Stimulated activated CD4-positive, alpha-beta T cell treated with anti-CD3 and anti-CD28 coated beads, TNF-alpha, amount 100 ng/mL, for 48 hours (primary cell): ENCODE data around the gene CASP10.
A peak's percentile ranks its signal among the peaks of the same experiment; 100 is the strongest.

Source experiments
- DNase-seq, 3 donors: peaks; one replicate each; pipeline ENCODE4 v3.0.0-alpha.2; 2020; ENCODE audit warnings: low read depth in 3 of 3

Gene CASP10

GRCh38 chr2:201197781-201198180 lies 14.8 kb downstream of the CASP10 start:
- DNase-seq, result no peak

DNA sequence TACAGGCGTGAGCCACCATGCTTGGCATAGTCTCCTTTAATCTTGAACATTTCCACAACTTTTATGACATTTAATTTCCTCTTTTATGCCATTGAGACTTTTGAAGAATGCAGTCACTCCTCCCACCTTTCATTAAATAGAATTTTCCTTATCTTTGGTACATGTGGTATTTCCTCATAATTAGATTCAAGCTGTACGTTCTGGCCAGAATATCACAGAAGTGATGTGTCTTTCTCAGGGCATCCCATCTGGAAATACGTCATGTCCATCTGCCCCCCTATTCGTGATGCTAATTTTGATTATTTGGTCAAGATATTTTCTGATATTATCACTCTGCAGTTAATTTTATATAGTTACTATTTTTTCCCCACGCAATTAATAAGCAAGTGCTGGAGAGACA lies 16.9 kb downstream of the CASP10 start:
- DNase-seq, result no peak

DNA sequence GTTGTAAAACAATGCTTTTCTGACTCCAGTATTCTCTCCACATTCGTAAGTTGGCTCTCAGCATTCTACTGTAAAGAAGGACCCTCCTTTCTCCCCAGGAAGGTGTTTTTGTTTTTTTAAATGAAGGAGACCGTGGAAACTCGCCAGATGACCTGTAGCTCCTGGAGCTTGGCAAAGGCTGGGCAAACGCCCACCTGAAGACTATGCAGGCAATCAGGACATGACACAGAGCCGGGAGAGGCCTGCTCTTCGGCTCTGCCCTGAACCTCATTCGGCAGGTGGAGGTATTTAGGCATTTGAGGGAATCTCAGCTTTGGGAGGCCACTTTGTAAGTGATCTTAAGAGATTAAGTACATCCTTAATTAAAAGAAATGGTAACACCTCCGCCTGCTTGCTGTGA lies 17.4 kb downstream of the CASP10 start:
- no peak for DNase-seq

- DNase-seq, result no peak
Observed at GRCh38 chr2:201201371-201201770, 18.4 kb downstream of the CASP10 start.

DNA sequence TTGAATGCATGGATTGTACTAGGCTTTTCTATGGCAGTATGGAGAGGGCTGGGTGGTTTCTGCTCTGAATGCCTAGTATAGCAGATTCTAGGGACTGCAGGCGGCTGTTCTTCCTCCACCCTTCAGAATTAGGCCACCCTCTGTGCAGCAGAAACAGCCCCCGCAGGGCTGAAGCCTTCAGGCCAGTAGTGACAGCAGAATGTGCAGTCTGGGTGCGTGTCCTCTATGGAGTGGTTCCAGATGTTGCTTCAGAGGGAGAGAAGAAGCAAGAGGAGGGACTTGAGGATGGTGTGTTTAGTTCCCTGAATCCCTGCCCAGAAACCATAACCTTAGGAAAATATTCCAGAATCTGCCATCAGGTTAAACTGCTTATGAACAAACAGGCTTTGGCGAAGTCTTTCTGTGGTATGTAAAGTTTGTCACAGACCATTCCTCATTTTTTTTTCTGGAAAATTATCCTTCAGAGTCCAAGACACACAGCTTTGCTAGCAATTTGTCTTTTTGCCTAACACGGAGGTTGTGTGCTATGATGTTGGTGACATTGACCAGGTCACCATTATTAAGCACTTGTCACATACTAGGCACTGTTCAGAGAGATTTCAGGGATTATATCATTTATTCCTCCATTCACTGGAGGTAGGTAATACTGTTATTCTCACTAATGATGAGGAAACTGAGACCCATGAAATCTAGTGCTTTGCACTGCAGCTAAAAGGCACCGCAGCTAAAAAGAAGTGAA lies 21.1 kb downstream of the CASP10 start:
- no peak for DNase-seq

DNA sequence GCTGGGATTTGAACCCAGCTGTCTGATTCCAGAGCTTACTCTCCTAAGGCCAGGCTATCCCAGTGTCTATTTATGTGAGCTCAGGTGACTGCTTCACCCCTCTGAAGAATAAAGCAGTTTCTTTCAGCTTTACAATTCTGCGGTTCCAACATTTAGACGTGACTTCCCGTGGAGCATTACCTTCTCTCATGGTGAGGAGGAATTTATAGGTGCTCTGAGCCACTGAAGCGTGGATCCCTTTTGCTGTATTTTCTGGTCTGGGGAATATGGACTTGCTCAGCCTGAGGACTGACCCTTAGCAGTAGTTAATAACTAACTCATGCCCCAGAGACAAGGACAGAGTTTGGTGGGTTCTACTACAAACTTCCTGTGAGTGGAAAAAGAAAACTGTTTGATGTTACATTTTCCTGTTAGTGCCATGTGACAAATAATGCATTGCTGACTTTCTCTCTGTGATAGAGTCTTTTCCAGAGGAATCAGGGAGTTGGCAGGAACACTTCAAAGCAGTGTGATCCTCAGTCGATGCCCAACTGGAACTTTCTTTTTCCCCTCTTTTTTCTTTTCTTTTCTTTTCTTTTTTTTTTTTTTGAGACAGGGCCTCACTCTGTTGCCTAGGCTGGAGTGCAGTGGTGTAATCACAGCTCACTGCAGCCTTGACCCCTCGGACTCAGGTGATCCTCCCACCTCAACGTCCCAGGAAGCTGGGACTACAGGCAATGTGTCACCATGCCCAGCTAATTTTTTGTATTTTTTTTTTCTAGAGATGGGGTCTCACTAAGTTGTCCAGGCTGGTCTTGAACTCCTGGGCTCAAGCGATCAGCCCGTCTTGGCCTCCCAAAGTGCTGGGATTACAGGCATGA lies 21.9 kb downstream of the CASP10 start:
- no peak for DNase-seq

GRCh38 chr2:201205515-201205849 lies 22.5 kb downstream of the CASP10 start:
- DNase-seq, result no peak

DNA sequence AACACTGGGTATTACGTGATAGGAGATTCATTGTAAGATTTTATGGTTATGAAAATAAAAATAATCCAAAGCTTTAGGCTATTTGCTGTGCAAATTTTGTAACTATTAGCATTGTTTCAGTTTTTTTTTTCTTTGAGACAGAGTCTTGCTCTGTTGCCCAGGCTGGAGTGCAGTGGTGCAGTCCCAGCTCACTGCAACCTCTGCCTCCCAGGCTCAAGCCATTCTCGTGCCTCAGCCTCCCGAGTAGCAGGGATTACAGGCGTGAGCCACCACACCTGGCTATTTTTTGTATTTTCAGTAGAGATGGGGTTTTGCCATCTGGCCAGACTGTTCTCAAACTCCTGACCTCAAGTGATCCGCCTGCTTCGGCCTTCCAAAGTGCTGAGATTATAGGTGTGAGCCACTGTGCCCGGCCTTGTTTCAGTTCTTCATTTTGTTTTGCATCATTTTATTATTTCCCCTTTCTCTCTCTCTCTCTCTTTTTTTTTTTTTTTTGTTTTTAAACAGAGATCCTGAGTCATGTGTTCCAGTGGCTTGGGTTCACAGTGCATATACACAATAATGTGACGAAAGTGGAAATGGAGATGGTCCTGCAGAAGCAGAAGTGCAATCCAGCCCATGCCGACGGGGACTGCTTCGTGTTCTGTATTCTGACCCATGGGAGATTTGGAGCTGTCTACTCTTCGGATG lies 25.8 kb downstream of the CASP10 start:
- DNase-seq, result no peak

GRCh38 chr2:201215963-201216362 lies 33.0 kb downstream of the CASP10 start:
- DNase-seq, result no peak

DNA sequence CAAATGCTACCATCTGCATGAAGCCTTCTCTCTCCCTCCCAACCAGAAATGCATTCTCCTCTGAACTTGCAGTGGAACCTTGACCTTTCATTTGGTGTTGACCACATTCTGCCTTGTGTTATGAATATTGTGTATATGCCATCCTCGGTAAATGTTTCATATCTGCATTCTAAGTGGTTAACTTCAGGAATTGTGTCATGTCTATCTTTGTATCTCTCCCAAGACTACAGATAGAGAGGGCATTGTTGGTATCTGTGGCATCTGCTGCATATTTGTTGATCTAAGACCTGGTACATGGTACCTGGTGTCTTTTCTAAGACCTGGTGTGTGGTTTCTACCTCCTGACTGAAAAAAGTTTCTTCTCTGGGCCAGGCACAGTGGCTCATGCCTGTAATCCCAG lies 34.0 kb downstream of the CASP10 start:
- no peak for DNase-seq

DNA sequence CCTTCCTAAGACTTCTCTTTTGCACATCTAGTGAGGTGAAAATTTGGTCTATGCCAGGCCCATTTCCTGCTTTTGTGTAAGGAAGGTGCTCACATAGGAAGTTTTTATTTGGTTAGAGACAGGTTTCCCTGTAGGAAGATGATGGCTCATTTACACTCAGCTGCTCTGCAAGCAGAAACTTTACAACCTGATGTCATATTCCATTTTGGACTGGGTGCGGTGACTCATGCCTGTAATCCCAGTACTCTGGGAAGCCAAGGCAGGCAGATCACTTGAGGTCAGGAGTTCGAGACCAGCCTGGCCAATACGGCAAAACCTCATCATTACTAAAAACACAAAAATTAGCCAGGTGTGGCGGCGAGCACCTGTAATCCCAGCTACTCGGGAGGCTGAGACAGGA lies 35.8 kb downstream of the CASP10 start:
- DNase-seq, result no peak

DNA sequence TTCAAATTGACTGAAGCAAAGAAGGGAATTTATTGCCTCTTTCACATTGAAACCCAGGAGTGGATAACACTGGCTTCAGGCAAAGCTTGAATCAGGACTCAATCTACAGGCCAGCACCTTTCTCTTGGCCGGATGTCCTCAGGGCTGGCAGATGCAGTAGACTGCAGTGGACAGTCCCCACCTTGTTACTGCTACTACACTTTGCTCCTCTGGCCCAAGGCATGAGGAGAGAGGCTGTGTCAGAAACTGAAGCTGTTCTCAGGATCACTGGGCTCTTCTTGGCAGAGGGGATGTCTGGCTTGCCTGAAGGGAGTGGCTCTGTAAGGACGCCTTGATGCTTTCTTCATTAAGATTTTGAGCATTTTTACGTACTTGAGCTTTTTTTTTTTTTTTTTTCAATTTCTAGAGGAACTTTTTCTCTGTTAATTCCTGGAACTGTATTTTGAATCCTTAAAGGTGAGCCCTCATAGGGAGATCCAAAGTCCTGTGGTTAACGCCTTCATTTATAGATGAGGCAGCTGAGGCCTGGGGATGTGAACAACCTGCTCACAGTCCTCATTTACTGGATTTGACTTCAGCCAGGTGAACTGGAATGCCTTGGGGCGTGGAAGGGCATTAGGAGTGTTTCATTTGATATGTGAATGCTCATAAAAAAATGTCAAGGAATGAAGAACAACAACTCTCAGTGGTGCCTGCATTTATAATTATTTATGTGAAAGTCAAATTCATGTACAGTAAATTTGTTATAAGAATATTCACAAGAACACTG lies 36.6 kb downstream of the CASP10 start:
- DNase-seq, result no peak

DNA sequence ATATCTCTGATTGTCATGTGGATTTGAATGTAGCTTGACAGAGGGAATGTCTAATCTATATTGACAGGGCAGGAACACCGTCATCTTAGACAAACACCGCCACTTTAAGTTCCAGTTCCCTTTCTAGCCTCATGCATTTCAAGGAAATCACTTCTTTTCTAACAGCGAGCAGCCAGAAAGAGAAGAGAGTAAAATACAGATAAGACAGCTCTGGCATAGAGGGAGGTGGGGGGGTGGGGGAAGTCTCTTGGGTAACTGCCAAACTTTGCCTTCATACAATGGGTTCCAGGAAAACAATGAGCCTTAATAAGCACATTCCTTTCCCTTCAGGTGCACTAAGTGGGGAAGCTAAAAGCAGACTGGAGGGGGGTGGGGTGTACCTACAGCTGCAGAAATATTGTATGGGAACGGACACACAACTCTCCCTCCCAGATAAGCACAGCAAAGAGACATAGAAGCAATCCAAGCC lies 37.2 kb downstream of the CASP10 start:
- no peak for DNase-seq

DNA sequence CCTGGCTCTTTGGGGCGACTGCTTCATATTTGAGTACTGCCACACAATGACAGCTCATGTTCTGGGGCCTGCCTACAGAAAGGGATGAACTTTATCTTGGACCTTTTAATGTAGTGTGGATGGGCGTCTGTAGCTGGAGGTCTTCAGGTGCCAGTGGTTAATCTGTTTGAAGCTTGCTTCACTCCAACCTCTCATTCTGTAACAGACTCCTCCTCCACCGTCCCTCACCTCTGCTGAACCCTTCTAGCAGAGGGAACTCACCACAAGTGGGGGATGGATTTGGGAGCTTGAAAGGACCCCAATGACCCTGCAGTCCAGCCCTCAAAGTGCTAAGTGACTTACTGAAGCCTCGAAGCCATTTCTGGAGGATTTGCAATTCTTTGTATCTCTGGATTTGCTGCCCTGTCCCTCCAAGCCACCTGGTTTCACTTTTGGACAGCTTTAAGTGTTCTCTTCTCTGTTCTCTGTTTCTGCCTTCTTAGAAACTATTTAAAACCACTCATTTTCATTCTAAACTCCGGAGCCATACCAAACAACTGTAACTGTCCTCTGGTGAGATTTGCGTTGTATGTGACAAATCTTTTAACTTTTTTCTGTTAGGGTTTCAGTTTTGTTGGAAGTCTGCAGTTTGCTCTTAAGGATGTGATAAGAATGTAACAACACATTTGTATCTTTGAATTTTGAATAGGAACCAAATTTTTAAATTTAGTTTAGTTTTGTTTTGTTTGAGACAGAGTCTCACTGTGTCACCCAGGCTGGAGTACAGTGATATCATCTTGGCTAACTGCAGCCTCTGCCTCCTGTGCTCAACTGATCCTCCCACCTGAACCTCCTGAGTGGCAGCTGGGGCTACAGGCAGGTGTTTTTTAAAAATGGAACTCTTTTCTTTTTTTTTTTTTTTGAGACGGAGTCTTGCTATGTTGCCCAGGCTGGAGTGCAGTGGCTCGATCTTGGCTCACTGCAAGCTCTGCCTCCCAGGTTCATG lies 40.4 kb downstream of the CASP10 start:
- no peak for DNase-seq

- no peak for DNase-seq
Observed at GRCh38 chr2:201228271-201228911, 45.5 kb downstream of the CASP10 start.

DNA sequence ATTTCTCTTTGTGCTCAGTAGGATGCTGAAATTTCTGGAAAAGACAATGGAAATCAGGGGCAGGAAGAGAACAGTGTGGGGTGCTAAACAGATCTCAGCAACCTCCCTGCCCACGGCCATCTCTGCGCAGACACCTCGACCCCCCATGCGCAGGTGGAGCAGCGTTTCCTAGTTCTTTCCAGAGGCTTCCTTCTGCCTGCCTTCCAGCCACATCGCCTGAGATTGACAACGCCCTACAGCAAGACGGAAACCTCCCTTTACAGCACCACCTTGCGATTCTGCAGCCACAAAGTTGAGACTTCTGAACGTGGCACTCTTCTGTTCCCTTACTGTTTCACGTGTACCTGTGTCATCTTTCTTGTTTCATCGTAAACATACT lies 46.0 kb downstream of the CASP10 start:
- no peak for DNase-seq

- peak; percentile 82 to 94 (median 91) for DNase-seq
Observed at GRCh38 chr2:201231781-201232466, 49.0 kb downstream of the CASP10 start.

GRCh38 chr2:201232467-201232815 lies 49.5 kb downstream of the CASP10 start:
- no peak for DNase-seq

DNA sequence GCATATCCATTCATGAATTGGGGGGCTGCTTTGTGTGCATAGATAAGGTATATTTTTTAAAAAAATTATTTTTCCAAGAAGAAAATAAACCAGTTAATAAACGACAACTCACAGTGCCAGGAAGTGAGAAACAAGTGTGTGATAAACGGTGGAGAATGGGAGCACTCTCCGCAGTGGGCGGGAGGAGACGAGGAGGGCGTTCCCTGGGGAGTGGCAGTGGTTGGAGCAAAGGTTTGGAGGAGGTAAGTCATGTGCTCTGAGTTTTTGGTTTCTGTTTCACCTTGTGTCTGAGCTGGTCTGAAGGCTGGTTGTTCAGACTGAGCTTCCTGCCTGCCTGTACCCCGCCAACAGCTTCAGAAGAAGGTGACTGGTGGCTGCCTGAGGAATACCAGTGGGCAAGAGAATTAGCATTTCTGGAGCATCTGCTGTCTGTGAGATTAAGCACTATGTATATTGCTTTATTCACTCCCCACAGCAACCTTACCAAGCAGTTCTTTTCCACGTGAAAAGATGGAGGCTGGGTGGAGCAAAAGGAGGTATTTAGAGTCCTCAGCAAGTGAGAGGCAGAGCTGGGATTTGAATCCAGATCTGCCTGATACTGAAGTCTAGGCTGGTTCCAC lies 50.4 kb downstream of the CASP10 start:
- DNase-seq, result peak; percentile 79 to 82 (median 82)
